Osteoblast (primary cell): ENCODE measurements around the gene PLXNA3. TPM values are rescaled to one million over a fixed set of nuclear protein-coding genes. Genes with fewer than 3 reads are reported as not detected.

ENCODE experiments used
- DNase-seq: peaks from one replicate; pipeline ENCODE4 v3.0.0; 2011; ENCODE audit warnings: low spot score, mixed read lengths; ENCODE audit not compliant: insufficient read length; ENCODE audit errors: missing footprints
- H2AFZ ChIP-seq: 2 replicates; pipeline ENCODE4 v1.6.0; 2011; ENCODE audit warnings: mild to moderate bottlenecking, low read length
- H3K27ac ChIP-seq: 2 replicates; pipeline ENCODE4 v1.5.1; 2011; ENCODE audit warnings: mild to moderate bottlenecking, low read depth, low read length, moderate library complexity
- H3K27me3 ChIP-seq: 2 replicates; pipeline ENCODE4 v1.6.0; 2012; ENCODE audit warnings: mild to moderate bottlenecking, control low read depth, inconsistent platforms, low read length, moderate library complexity; ENCODE audit not compliant: insufficient read depth
- H3K36me3 ChIP-seq: 2 replicates; pipeline ENCODE4 v1.5.1; 2011; ENCODE audit warnings: mild to moderate bottlenecking, low read length, control low read depth, moderate library complexity; ENCODE audit not compliant: insufficient read depth
- H3K4me1 ChIP-seq: 2 replicates; pipeline ENCODE4 v1.5.1; 2011; ENCODE audit warnings: mild to moderate bottlenecking, low read length, control low read depth, moderate library complexity; ENCODE audit not compliant: insufficient read depth
- H3K4me2 ChIP-seq: 2 replicates; pipeline ENCODE4 v1.6.0; 2011; ENCODE audit warnings: mild to moderate bottlenecking, low read length; ENCODE audit not compliant: insufficient read depth
- H3K4me3 ChIP-seq: fragments of 200-600 bp; sonication (generic); 3 replicates; pipeline ENCODE4 v1.5.1; 2012; ENCODE audit warnings: mild to moderate bottlenecking, low read length, inconsistent platforms; ENCODE audit not compliant: insufficient read depth
- H3K79me2 ChIP-seq: 2 replicates; pipeline ENCODE4 v1.6.0; 2012; ENCODE audit warnings: mild to moderate bottlenecking, low read length, control low read depth, inconsistent platforms; ENCODE audit not compliant: insufficient read depth
- H3K9me3 ChIP-seq: 2 replicates; pipeline ENCODE4 v1.5.1; 2011; ENCODE audit warnings: low read depth, low read length, control low read depth
- H4K20me1 ChIP-seq: 2 replicates; pipeline ENCODE4 v1.6.0; 2012; ENCODE audit warnings: mild to moderate bottlenecking, low read length, control low read depth; ENCODE audit not compliant: insufficient read depth
- total RNA-seq: library from RNA; depleted of rRNA; stranded (reverse); fragments of >200 nt; gene quantifications from 2 replicates; pipeline ENCODE4 v1.2.3, GENCODE V29; 2012
- TF ChIP-seq, protein P1 (sequence below): IDR thresholded peaks from 2 replicates; pipeline ENCODE4 v1.5.1; 2011; ENCODE audit warnings: mild to moderate bottlenecking, low read depth, low read length, moderate library complexity; ENCODE audit errors: extremely low read depth

PLXNA3 gene
- total RNA-seq, 1 donor: 18.8 TPM

DNA sequence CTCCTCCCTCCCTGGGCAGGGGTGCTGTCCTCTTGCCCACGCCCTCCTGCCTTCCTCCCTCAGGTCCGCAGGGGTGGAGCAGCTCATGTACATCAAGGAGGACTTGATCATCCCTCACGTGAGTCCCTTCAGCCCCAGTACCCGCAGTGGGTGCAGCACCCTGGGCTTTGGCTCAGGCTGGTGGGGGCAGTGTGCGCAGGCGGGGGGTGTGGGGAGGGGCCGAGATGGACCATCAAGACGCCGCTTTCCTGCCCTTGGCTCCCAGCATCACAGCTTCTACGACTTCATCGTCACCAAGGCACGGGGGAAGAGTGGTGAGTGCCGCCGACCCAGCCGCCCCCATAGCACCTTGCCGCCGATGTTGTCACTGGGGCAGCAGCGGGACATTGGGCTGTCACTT lies 8.5 kb upstream of the PLXNA3 start:
- H3K4me3 ChIP-seq: no peak overlapping the region
- no peak for DNase-seq
- H3K27me3 ChIP-seq: no peaks in the 10 kb centered on the region
- peaks cover 34% of the 10 kb centered on the region for H3K36me3 ChIP-seq
- H2AFZ ChIP-seq: no peak overlapping the region
- H3K9me3 ChIP-seq: no peaks in the 10 kb centered on the region
- TF ChIP-seq, protein P1, sequence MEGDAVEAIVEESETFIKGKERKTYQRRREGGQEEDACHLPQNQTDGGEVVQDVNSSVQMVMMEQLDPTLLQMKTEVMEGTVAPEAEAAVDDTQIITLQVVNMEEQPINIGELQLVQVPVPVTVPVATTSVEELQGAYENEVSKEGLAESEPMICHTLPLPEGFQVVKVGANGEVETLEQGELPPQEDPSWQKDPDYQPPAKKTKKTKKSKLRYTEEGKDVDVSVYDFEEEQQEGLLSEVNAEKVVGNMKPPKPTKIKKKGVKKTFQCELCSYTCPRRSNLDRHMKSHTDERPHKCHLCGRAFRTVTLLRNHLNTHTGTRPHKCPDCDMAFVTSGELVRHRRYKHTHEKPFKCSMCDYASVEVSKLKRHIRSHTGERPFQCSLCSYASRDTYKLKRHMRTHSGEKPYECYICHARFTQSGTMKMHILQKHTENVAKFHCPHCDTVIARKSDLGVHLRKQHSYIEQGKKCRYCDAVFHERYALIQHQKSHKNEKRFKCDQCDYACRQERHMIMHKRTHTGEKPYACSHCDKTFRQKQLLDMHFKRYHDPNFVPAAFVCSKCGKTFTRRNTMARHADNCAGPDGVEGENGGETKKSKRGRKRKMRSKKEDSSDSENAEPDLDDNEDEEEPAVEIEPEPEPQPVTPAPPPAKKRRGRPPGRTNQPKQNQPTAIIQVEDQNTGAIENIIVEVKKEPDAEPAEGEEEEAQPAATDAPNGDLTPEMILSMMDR: no peak
- peaks cover 15% of the 10 kb centered on the region for H4K20me1 ChIP-seq
- H3K79me2 ChIP-seq: peaks cover 37% of the 10 kb centered on the region
- H3K27ac ChIP-seq: no peak overlapping the region
- H3K4me2 ChIP-seq: no peak overlapping the region
- peaks cover 9% of the 10 kb centered on the region for H3K4me1 ChIP-seq

DNA sequence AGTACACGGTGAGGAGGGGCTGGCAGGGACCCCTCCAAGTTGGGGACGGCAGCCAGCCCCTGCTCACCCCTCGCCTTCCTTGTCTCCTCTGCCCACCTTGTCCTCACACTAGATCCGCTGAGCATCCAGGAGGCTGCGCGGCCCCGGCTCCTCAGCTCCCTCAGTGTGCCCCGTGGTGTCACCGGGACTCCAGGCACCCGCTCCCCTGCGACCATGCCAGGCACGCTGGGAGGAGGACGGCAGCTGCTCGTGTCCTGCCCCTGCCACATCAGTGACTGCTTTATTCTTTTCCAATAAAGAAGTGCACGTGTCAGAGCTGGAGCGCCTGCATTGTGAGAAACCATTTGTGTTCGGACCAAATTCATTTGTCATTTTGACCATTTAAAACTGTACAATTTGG lies 7.8 kb upstream of the PLXNA3 start:
- peaks cover 13% of the 10 kb centered on the region for H4K20me1 ChIP-seq
- no peaks in the 10 kb centered on the region for H3K9me3 ChIP-seq
- H3K4me1 ChIP-seq: peaks cover 2% of the 10 kb centered on the region
- no peak overlapping the region for H2AFZ ChIP-seq
- H3K4me3 ChIP-seq: no peak overlapping the region
- peaks cover 34% of the 10 kb centered on the region for H3K36me3 ChIP-seq
- no peak for DNase-seq
- peaks cover 30% of the 10 kb centered on the region for H3K79me2 ChIP-seq
- H3K4me2 ChIP-seq: no peak overlapping the region
- no peak overlapping the region for H3K27ac ChIP-seq
- TF ChIP-seq, protein P1: no peak
- H3K27me3 ChIP-seq: no peaks in the 10 kb centered on the region

DNA sequence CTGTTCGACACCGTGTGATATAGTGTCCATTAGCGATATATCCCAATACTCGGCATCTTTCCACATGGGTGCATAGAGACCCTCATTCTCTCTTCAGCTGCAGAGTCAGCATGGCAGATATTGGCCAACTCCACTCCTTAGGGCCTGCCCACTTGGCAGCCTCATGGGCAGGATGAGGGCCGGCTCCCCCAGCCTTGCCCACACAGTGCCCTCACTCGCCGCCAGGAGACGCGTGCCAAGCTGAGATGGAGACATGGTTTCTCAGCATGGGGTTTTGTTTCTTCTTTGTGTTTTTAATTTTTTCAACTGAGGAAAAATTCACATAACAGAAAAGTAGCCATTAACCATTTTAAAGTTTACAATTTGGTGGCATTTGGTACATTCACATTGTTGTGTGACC lies 5.3 kb upstream of the PLXNA3 start:
- Histone ChIP-seq H3K4me3 (no peak overlapping the region), H3K36me3 (peaks cover 18% of the 10 kb centered on the region), H3K27ac (no peak overlapping the region), H3K4me1 (no peaks in the 10 kb centered on the region), H3K4me2 (no peak overlapping the region), H3K79me2 (peaks cover 5% of the 10 kb centered on the region), H2AFZ (no peak overlapping the region), H3K9me3 (no peaks in the 10 kb centered on the region), H3K27me3 (no peaks in the 10 kb centered on the region), H4K20me1 (no peaks in the 10 kb centered on the region)
- TF ChIP-seq, protein P1: no peak
- DNase-seq: no peak

DNA sequence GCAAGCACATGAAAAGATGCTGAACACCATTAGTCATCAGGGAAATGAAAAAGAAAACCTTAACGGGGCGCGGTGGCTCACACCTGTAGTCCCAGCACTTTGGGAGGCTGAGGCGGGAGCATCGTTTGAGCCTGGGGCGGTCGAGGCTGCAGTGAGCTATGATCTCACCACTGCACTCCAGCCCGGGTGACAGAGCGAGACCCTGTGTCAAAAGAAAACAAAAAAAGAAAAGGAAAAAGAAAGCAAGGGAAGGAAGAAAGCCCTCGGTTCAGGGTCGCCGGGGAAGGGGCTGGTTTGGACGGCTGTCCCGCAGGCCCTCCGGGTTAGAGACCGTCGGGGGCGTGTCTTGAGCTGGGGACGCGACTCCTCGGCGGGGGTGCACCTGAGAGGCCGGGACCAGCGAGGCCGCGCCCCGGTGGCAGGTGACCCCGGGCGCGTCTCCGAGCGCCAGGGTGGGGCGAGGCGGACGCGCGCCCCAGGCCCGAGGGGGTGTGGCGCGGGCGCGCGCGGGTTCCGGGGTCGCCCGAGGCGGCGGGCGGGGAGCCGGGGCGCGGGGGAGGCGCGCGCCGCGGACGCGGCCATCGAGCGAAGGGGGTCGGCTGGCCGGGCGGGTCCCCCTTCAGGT lies 478 bp upstream of the PLXNA3 start:
- Histone ChIP-seq H3K79me2 (peaks cover 43% of the 10 kb centered on the region), H3K27ac (no peak overlapping the region), H3K4me1 (peaks cover 4% of the 10 kb centered on the region), H3K4me2 (peak overlapping the region; percentile 71), H3K36me3 (peaks cover 10% of the 10 kb centered on the region), H4K20me1 (peaks cover 25% of the 10 kb centered on the region), H3K27me3 (no peaks in the 10 kb centered on the region), H3K4me3 (peak overlapping the region; percentile 82), H2AFZ (no peak overlapping the region), H3K9me3 (no peaks in the 10 kb centered on the region)
- peak; percentile 95 for DNase-seq
- TF ChIP-seq, protein P1: no peak
